Activated naive CD4-positive, alpha-beta T cell treated with anti-CD3 and anti-CD28 coated beads, Interleukin-2, amount 10 ng/mL, durations not matched to agents 5 hours and 36 hours (primary cell): ENCODE data around the gene ELN. TPM values are rescaled to one million over a fixed set of nuclear protein-coding genes. Genes with fewer than 3 reads are reported as not detected.

Experiments
- total RNA-seq, 2 experiments: library from RNA; stranded (reverse); gene quantifications; one replicate each; pipeline ENCODE4 v1.2.3, GENCODE V29; 2021

ELN gene
- total RNA-seq: 1 to 10 TPM in 1 of 2 experiments, not detected in 1; 1.1 TPM

DNA sequence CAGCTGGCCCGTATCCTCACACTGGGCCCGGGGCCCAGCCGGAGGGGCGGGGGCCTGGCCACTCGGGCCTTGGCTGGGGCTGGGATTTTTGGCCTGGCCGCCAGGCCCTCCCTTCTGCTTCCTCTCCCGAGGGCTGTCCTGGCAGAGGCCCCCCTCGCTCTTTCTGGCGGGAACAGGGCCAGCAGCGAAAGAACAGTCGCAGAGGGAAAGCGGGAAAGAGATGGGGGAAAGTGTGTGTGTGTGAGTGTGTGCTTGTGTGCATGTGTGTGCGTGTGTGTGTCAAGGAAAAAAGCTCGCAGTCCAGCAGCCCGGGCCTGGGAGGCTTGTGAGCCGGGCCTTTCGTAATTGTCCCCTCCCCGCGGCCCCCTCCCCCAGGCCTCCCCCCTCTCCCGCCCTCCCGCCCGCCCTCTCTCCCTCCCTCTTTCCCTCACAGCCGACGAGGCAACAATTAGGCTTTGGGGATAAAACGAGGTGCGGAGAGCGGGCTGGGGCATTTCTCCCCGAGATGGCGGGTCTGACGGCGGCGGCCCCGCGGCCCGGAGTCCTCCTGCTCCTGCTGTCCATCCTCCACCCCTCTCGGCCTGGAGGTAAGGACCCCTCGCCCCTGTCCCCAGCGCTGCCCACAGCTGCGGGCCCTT lies at the start of gene ELN:
TSS of gene ELN (plus strand) at position 491 of the 638 bp plus-strand sequence. CDS start at position 506, 15 bp downstream.

GRCh38 chr7:74083117-74083876 lies 55.3 kb downstream of the ELN start, which contains the start of gene LIMK1:
TSS of gene LIMK1 (plus strand) at chr7:74083804. CDS start at chr7:74083991, 187 bp downstream.

Other genes with a start within 250 kb of the ELN start
- under 1 TPM in 1 of 2 experiments, not detected in 1; 0.22 TPM for gene CLDN4, start 197.2 kb upstream of the ELN start, total RNA-seq
- 1 to 10 TPM; 2.6 to 2.8 TPM for gene METTL27, start 185.7 kb upstream of the ELN start, total RNA-seq
- not detected for gene TMEM270, start 167.0 kb upstream of the ELN start, total RNA-seq
- 10 to 100 TPM; 14.8 to 15.9 TPM for gene LIMK1, start 55.6 kb downstream of the ELN start, total RNA-seq
- 100 to 1,000 TPM; 240 to 250 TPM for gene EIF4H, start 146.2 kb downstream of the ELN start, total RNA-seq
- gene LAT2, start 181.8 kb downstream of the ELN start, total RNA-seq: 10 to 100 TPM; 16.5 to 18.5 TPM
- 10 to 100 TPM; 35.4 to 41.0 TPM for gene RFC2, start 226.2 kb downstream of the ELN start, total RNA-seq